KG1 (cell line): ENCODE results near the gene AGBL4.
"Not testable (repeated sequence)": the region's sequence is repeated elsewhere in the genome, so short reads cannot be mapped to it uniquely, and the experiment has no call there.

Experiments used
- DNase-seq: peaks from one replicate; lab custom pipeline; 2025; lab: John Stamatoyannopoulos, UW

AGBL4 gene

GRCh38 chr1:49036700-49037099 is 987.1 kb downstream of the AGBL4 start:
- DNase-seq: no peak

GRCh38 chr1:49028396-49028795 is 995.4 kb downstream of the AGBL4 start:
- no peak for DNase-seq

GRCh38 chr1:49026230-49026811 is 997.4 kb downstream of the AGBL4 start:
- no peak for DNase-seq

GRCh38 chr1:49016030-49016977 is 1007.5 kb downstream of the AGBL4 start:
- DNase-seq: no peak

GRCh38 chr1:49013079-49013478 is 1010.7 kb downstream of the AGBL4 start:
- no peak for DNase-seq

GRCh38 chr1:49002981-49003380 is 1020.8 kb downstream of the AGBL4 start:
- DNase-seq: not testable (repeated sequence)

GRCh38 chr1:48999321-48999720 is 1024.4 kb downstream of the AGBL4 start:
- no peak for DNase-seq

- DNase-seq: no peak
Measured at GRCh38 chr1:48996311-48996710, 1027.4 kb downstream of the AGBL4 start.

- no peak for DNase-seq
Measured at GRCh38 chr1:48988633-48989197, 1035.0 kb downstream of the AGBL4 start.

- no peak for DNase-seq
Measured at GRCh38 chr1:48979940-48980339, 1043.8 kb downstream of the AGBL4 start.

- no peak for DNase-seq
Measured at GRCh38 chr1:48978413-48978812, 1045.3 kb downstream of the AGBL4 start.

- no peak for DNase-seq
Measured at GRCh38 chr1:48977273-48977672, 1046.5 kb downstream of the AGBL4 start.

GRCh38 chr1:48969971-48970370 is 1053.8 kb downstream of the AGBL4 start:
- no peak for DNase-seq

- DNase-seq: no peak
Measured at GRCh38 chr1:48967318-48967717, 1056.4 kb downstream of the AGBL4 start.

GRCh38 chr1:48966583-48966982 is 1057.2 kb downstream of the AGBL4 start:
- DNase-seq: no peak

- DNase-seq: no peak
Measured at GRCh38 chr1:48960320-48960719, 1063.4 kb downstream of the AGBL4 start.

GRCh38 chr1:48955774-48956173 is 1068.0 kb downstream of the AGBL4 start:
- no peak for DNase-seq

GRCh38 chr1:48953617-48954016 is 1070.1 kb downstream of the AGBL4 start:
- no peak for DNase-seq

- DNase-seq: no peak
Measured at GRCh38 chr1:48948562-48948961, 1075.2 kb downstream of the AGBL4 start.

GRCh38 chr1:48947761-48948537 is 1075.8 kb downstream of the AGBL4 start:
- no peak for DNase-seq

- DNase-seq: no peak
Measured at GRCh38 chr1:48946070-48946469, 1077.7 kb downstream of the AGBL4 start.

- no peak for DNase-seq
Measured at GRCh38 chr1:48944811-48945210, 1078.9 kb downstream of the AGBL4 start.
